Measurements from ENCODE around the gene LYRM7.

LYRM7 gene

DNA sequence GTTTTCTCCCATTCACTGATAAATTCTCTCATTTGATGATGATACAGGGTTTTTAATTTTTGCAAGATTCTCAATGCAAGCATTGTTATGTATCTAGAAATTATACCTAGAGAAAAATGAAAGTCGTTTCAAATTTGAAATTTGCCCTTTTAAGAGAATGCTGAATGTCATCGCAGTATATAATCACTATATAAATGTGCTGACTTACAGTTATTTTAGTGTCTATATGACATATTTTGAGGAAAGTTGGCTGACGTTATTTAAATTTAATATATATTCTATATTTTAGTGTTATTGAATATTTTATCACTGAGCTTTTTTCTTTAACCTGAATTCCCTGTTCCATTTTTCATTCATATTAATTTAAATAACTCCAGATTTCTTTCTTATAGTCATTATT, 29.8 kb downstream of the LYRM7 start:
- no peaks in the 10 kb centered on the region for H3K4me1 Mint-ChIP-seq
- H3K9me3 Mint-ChIP-seq, result no peaks in the 10 kb centered on the region
- DNase-seq, result no peak
- no peaks in the 10 kb centered on the region for H3K27me3 Mint-ChIP-seq
- no peak overlapping the region for H3K4me3 Mint-ChIP-seq
- no peak overlapping the region for H3K27ac Mint-ChIP-seq
- no peak for ATAC-seq

DNA sequence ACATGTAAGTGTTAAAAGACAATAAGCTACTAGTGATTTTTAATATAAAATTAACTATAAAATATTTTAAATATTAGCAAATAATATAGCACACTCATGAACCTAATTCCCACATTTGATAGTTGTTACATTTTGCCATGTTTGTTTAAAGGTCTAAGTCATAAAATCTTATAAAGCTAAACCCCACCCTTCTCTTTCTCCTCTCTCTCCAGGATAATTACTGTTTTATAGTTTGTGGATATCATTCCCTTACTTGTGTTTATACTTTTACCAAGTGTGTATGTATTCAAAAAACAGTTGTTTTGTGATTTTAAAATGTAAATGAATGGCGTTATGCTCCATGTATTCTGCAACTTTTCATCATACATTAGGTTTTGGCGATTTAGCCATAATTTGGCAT, 34.2 kb downstream of the LYRM7 start:
- Mint-ChIP-seq H3K4me3 (no peak overlapping the region), H3K9me3 (no peaks in the 10 kb centered on the region), H3K27me3 (no peaks in the 10 kb centered on the region), H3K4me1 (peaks cover 26% of the 10 kb centered on the region), H3K27ac (no peak overlapping the region)
- ATAC-seq, result no peak
- no peak for DNase-seq

DNA sequence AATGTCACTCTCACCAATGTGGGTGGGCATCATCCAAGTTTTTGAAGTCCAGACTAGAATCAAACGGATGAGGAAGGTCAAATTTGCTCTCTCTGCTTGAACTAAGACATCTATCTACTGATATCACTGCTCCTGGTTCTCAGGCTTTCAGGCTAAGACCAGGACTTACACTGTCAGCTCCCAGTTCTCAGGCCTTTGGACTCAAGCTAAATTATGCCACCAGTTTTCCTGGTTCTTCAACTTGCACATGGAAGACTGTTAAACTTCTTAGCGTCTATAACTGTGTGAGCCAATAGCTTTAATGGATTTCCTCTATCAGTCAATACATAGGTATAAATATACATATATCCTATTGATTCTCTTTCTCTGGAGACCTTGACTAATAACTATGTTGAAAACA, 35.3 kb downstream of the LYRM7 start:
- H3K4me3 Mint-ChIP-seq, result no peak overlapping the region
- H3K27me3 Mint-ChIP-seq, result no peaks in the 10 kb centered on the region
- H3K4me1 Mint-ChIP-seq, result peaks cover 37% of the 10 kb centered on the region
- H3K9me3 Mint-ChIP-seq, result no peaks in the 10 kb centered on the region
- ATAC-seq (no peak), DNase-seq (no peak)
- H3K27ac Mint-ChIP-seq, result no peak overlapping the region

DNA sequence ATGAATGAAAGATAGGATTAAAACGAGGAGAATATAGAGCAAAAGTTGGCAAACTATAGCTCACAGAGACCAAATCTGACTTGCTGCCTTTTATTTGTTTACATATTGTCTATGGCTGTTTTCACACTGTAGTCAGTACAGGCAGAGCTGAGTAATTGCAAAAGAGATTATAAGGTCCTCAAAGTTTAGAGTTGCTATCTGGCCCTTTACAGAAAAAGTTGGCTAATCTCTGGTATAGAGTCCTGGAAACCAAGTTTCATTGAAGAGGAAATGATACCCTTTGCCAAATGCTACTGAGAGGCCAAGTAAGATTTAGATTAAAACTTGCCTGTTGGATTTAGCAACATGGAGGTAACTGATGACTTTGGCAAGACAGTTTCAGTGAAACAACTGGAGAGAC, 36.0 kb downstream of the LYRM7 start:
- Mint-ChIP-seq H3K9me3 (no peaks in the 10 kb centered on the region), H3K4me1 (peaks cover 44% of the 10 kb centered on the region), H3K4me3 (no peak overlapping the region), H3K27me3 (no peaks in the 10 kb centered on the region), H3K27ac (no peak overlapping the region)
- ATAC-seq (no peak), DNase-seq (no peak)

DNA sequence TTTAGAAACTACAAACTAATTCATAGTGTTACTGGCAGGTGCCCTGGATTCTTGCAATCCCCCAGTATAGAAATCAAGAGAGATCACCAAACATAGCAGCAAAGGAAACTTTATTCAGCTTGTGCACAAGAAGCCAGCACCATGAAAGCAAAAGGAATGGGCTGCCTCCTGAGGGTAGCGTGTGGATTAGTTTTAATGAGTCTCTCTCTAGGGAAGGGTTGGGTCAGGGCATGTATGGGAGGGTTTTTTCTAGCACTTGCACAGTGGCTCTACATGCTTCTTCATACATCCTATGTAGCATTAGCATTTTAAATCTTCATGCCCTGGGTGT, 38.4 kb downstream of the LYRM7 start:
- H3K9me3 Mint-ChIP-seq, result no peaks in the 10 kb centered on the region
- H3K4me3 Mint-ChIP-seq, result peak overlapping the region; percentile 80 to 81
- no peaks in the 10 kb centered on the region for H3K27me3 Mint-ChIP-seq
- peak overlapping the region; percentile 54 to 98 for H3K27ac Mint-ChIP-seq
- H3K4me1 Mint-ChIP-seq, result peaks cover 62% of the 10 kb centered on the region
- ATAC-seq, result no peak
- DNase-seq, result no peak

DNA sequence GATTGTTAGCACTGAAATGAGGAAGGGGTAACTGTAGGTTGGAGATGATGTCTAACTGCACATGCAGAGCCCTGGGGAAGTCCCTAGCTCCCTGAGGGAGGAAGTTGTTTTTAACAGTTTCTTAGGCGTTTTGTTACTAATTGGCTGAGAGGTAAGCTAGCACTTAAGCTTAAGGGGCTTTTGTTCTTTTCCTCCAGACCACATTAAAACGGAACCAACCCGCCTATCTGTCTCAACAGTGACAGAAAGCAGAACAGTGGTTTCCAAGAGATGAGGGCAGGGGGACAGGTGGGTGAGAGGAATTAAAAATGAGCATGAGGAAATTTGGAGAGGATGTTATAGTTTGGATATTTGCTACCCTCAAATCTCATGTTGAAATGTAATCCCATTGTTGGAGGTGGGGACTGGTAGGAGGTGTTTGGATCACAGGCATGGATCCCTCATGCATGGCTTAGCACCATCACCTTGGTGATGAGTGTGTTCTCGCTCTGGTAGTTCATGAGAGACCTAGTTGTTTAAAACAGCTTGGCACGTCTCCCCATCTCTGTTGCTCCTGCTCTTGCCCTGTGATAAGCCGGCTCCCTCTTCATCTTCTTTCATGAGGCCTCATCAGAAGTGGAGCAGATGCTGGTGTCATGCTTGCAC, 38.9 kb downstream of the LYRM7 start:
- Mint-ChIP-seq H3K27ac (peak overlapping the region; percentile 86 to 98), H3K4me3 (peak overlapping the region; percentile 80 to 81), H3K4me1 (peaks cover 67% of the 10 kb centered on the region), H3K27me3 (no peaks in the 10 kb centered on the region), H3K9me3 (no peaks in the 10 kb centered on the region)
- ATAC-seq, result peak; percentile 96
- DNase-seq, result peak; percentile 54 to 66

DNA sequence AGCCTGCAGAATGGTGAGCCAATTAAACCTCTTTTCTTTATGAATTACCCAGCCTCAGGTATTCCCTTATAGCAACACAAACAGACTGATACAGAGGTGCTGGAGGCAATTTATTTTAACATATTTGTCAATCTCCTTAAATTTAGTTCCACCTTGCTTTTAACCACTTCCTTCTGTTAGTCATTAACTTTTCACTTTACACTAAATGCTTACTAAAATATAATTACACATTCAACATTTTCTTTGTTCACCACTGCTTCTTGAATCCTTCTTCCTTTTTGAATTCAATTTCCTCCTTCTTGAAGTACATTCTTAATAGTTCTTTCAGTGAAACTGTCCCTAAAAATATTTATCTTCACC, 39.4 kb downstream of the LYRM7 start:
- Mint-ChIP-seq H3K4me3 (peak overlapping the region; percentile 80 to 81), H3K27me3 (no peaks in the 10 kb centered on the region), H3K27ac (peak overlapping the region; percentile 86 to 98), H3K4me1 (peaks cover 72% of the 10 kb centered on the region), H3K9me3 (no peaks in the 10 kb centered on the region)
- no peak for DNase-seq
- ATAC-seq, result no peak

DNA sequence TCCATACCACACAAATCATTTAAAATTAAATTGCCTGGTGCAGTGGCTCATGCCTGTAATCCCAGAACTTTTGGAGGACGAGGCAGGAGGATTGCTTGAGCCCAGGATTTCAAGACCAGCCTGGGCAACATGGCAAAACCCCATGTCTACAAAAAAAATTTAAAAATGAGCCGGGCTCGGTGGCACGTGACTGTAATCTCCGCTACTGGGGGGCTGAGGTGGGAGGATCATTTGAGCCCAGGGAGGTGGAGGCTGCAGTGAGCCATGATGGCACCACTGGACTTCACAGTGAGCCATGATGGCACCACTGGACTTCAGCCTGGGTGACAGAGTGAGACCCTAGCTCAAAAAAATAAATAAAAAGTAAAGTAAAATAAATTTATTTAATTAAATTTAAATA, 40.9 kb downstream of the LYRM7 start:
- DNase-seq, result no peak
- Mint-ChIP-seq H3K4me3 (peak overlapping the region; percentile 71 to 80), H3K27me3 (no peaks in the 10 kb centered on the region), H3K27ac (no peak overlapping the region), H3K4me1 (peaks cover 73% of the 10 kb centered on the region), H3K9me3 (no peaks in the 10 kb centered on the region)
- ATAC-seq, result no peak

DNA sequence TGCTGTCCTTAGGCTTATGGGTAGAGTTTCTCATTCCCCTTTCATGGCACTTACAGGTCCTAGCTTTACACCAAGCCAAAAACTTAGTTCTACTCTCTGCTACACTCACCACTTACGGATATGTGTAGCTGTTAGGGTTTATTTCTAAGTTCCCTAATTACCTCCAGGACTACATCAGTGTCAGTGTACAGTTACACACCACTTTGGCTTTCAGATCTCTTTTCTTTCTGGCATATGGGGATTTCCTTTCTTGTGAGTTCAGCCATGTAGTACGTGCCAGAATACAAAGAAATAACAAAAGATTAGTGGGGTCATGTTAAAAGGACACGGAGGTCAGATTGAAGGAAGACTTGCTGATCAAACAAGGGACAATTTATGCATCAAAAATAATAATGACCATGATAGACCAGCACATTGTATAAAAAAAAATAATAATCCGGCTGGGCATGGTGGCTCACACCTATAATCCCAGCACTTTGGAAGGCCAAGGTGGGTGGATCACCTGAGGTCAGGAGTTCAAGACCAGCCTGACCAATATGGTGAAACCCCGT, 41.8 kb downstream of the LYRM7 start:
- DNase-seq (no peak), ATAC-seq (no peak)
- Mint-ChIP-seq H3K4me1 (peaks cover 69% of the 10 kb centered on the region), H3K9me3 (no peaks in the 10 kb centered on the region), H3K4me3 (peak overlapping the region; percentile 29 to 55), H3K27ac (peak overlapping the region in 1 of 2 donors; percentile 19), H3K27me3 (no peaks in the 10 kb centered on the region)

DNA sequence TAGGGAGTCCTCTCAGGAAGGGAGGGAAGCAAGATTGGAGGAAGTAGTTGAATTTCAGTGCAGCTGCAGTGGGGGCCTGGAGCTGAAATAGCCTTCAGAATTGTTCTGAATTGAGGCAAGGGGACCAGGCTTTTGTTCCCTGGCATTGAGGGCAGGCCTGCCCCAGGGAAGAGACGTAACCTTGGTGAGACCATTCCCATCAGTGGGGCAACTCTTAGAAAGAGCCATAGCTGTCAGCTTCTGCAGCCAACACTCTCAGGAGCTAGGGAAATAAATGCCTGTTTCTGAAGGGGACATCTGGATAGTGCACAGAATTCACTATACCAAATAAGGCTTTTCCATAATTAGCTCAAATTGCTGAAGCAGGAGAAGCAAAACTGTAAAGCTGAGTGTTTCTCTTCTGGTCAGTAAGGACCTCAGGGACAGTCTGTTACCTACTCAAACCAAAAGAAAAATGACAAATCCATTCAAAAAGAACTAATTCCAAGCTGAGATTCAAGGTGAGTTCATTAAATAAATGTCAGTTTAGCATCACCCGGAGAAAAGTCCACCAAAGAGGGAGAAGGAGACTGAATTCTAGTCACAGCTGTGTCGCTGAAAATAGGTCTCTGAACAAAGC, 44.0 kb downstream of the LYRM7 start:
- Mint-ChIP-seq H3K4me1 (peaks cover 77% of the 10 kb centered on the region), H3K27me3 (no peaks in the 10 kb centered on the region), H3K9me3 (no peaks in the 10 kb centered on the region), H3K4me3 (no peak overlapping the region), H3K27ac (no peak overlapping the region)
- no peak for ATAC-seq
- DNase-seq, result no peak

DNA sequence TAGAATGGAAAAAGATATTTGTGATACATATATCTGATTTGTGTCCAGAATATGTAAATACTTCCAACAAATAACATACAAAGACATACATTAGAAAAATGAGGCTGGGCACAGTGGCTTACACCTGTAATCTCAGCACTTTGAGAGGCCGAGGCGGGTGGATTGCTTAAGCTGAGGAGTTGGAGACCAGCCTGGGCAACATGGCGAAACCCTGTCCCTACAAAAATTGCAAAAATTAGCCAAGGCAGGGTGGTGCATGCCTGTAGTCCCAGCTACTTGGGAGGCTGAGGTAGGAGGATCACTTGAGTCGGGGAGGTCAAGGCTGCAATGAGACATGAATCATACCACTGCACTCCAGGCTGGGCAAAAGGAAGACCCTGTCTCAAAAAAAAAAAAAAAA, 47.0 kb downstream of the LYRM7 start:
- Mint-ChIP-seq H3K4me1 (peaks cover 58% of the 10 kb centered on the region), H3K4me3 (no peak overlapping the region)

DNA sequence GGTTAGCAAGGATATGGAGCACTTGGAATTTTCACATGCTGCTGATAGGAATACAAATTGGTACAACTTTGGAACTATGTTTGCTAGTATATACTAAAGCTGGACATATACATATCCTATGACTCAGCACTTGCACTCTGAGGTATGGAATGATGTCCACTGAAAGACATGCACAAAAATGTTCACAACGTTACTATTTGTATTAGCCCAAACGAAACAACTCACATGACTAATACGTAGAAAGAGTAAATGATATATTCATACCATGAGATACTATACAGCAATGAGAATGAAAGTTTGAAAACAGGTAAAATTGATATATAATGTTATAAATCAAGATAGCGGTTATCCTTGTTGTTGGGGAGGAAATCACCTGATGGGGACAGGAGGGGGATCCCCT, 47.6 kb downstream of the LYRM7 start:
- H3K27ac Mint-ChIP-seq, result no peak overlapping the region
- H3K9me3 Mint-ChIP-seq, result no peaks in the 10 kb centered on the region
- ATAC-seq, result peak; percentile 75
- no peaks in the 10 kb centered on the region for H3K27me3 Mint-ChIP-seq
- peaks cover 57% of the 10 kb centered on the region for H3K4me1 Mint-ChIP-seq
- no peak overlapping the region for H3K4me3 Mint-ChIP-seq
- no peak for DNase-seq

More for the DNA sequence above, 47.0 kb downstream of the LYRM7 start:
- Mint-ChIP-seq H3K27ac (no peak overlapping the region), H3K27me3 (no peaks in the 10 kb centered on the region), H3K9me3 (no peaks in the 10 kb centered on the region)
- DNase-seq, result no peak
- no peak for ATAC-seq

DNA sequence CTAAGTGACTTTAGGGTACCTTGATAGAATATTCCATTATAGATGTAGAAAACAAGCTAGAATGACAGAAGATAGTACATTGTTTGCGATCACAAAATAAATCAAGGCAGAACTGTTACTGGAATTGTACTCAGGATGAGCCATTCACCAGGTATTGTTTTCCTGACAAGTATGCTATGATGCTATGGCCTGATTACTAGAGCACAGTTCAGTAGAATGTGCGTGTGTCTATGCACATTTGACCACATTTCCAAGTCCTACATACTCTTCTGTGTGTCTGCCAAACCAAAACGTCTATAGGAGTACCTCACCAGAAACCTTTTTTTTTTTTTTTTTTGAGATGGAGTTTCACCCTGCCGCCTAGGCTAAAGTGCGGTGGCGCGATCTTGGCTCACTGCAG, 49.8 kb downstream of the LYRM7 start:
- Mint-ChIP-seq H3K4me3 (no peak overlapping the region), H3K9me3 (no peaks in the 10 kb centered on the region), H3K27me3 (no peaks in the 10 kb centered on the region), H3K4me1 (peaks cover 38% of the 10 kb centered on the region), H3K27ac (no peak overlapping the region)
- ATAC-seq (no peak), DNase-seq (no peak)

DNA sequence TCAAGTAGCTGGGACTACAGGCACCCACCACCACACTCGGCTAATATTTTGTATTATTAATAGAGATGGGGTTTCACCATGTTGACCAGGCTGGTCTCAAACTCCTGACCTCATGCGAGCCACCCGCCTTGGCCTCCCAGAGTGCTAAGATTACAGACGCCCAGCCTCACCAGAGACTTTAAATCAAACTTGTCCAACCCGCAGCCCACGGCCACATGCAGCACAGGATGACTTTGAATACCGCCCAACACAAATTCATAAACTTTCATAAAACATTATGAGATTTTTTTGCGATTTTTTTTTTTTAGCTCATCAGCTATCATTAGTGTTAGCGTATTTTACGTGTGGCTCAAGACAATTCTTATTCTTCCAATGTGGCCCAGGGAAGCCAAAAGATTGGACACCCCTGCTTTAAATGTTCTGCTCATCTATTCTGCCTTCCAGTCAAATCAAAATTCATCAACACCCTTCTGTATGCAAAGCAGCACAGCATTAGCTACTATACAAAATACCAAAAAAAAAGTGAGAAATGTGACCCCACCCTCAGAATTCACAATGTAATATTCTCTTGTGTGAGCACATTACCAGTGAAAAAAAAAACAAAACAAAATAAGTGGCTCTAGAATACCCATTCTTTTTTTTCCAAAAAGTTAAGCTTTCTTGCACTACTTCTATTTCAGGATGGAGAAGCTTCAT, 50.4 kb downstream of the LYRM7 start:
- DNase-seq (no peak), ATAC-seq (no peak)
- Mint-ChIP-seq H3K4me3 (no peak overlapping the region), H3K9me3 (no peaks in the 10 kb centered on the region), H3K27me3 (no peaks in the 10 kb centered on the region), H3K4me1 (peaks cover 35% of the 10 kb centered on the region), H3K27ac (no peak overlapping the region)

DNA sequence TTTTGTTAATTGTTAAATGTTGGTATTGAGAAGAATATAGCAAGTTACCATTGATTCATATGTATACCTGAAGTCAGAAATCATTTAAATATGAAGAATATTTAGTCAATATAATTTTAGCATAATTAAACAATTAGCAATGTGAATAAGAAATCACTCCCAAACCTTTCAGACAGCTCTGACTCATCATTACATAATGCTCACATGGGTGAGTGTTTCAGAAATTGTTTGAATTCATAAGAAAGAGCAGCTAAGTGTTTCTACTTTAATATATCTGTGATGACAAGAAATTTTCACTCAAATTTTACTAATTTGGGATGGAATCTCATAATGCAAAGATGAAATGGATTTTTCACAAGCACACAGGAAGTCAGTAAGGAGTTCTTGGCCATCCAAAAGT, 51.1 kb downstream of the LYRM7 start:
- DNase-seq, result no peak
- H3K4me1 Mint-ChIP-seq, result peaks cover 34% of the 10 kb centered on the region

DNA sequence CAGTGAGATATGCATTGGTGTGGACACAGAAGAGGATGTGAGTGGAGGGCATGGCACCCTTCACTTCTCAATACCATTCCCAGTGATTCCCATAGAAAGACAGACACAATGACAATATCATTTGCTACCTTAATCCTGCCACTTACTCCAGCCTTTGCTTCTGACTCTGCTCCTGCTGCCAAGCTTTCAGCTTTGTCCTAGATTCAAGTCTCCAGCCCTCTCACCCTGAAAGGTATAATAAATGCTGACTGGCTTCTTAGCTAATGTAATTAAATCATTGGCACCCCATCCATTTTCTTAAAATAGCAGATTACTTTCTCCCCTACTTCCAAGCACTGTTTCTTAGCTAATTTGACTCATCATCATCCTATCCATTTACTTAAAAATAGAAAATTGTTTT, 52.0 kb downstream of the LYRM7 start:
- DNase-seq (no peak), ATAC-seq (no peak)
- Mint-ChIP-seq H3K27me3 (no peaks in the 10 kb centered on the region), H3K4me1 (peaks cover 28% of the 10 kb centered on the region), H3K4me3 (no peak overlapping the region), H3K27ac (no peak overlapping the region), H3K9me3 (no peaks in the 10 kb centered on the region)

More for the DNA sequence above, 51.1 kb downstream of the LYRM7 start:
- Mint-ChIP-seq H3K27ac (no peak overlapping the region), H3K27me3 (no peaks in the 10 kb centered on the region), H3K4me3 (no peak overlapping the region), H3K9me3 (no peaks in the 10 kb centered on the region)
- ATAC-seq, result no peak

Measured in stimulated activated naive CD8-positive, alpha-beta T cell treated with anti-CD3 and anti-CD28 coated beads, Interleukin-15, amount 100 ng/mL, for 72 hours (primary cell).